Transverse colon (tissue), 4 donors: ENCODE results near the gene VPS13A. TPM values are rescaled to one million over a fixed set of nuclear protein-coding genes. Genes with fewer than 3 reads are reported as not detected.

ENCODE experiments used
- DNase-seq: peaks from one replicate; pipeline ENCODE4 v3.0.0-alpha.2; 2019
- H3K27ac ChIP-seq, 4 donors: fragments of 200-600 bp; sonication (generic); 2 replicates each; pipeline ENCODE4 v1.5.1; 2016 to 2018; ENCODE audit warnings: inconsistent platforms in 4 of 4
- H3K27me3 ChIP-seq: fragments of 200-600 bp; sonication (generic); 2 replicates; pipeline ENCODE4 v1.5.1; 2017; ENCODE audit warnings: inconsistent platforms
- H3K36me3 ChIP-seq, 4 donors: fragments of 200-600 bp; sonication (generic); 2 replicates each; pipeline ENCODE4 v1.5.1; 2017 to 2019; ENCODE audit warnings: inconsistent platforms in 4 of 4
- H3K4me1 ChIP-seq, 4 donors: fragments of 200-600 bp; sonication (generic); 2 replicates each; pipeline ENCODE4 v1.5.1; 2017 to 2020; ENCODE audit warnings: inconsistent platforms in 4 of 4
- H3K4me3 ChIP-seq, 4 donors: fragments of 200-600 bp; sonication (generic); 1 replicate in 1 of 4; 2 replicates in 3 of 4; pipeline versions ENCODE4 v1.5.1 to v1.6.1; 2017 to 2019; ENCODE audit warnings: inconsistent platforms in 4 of 4
- H3K9me3 ChIP-seq, 2 donors: fragments of 200-600 bp; sonication (generic); 2 replicates each; pipeline ENCODE4 v1.5.1; 2017 to 2019; ENCODE audit warnings: inconsistent platforms in 2 of 2
- EP300 ChIP-seq: sonication (generic); formaldehyde crosslinking; IDR thresholded peaks from one replicate; pipeline ENCODE4 v1.6.1; 2017; ENCODE audit warnings: antibody characterized with exemption, low read depth
- POLR2A ChIP-seq: fragments of 450-650 bp; IDR thresholded peaks from one replicate; pipeline ENCODE4 v1.6.1; 2016; ENCODE audit warnings: antibody characterized with exemption, mild to moderate bottlenecking, moderate library complexity
- POLR2AphosphoS5 ChIP-seq, 3 donors: sonication (generic); formaldehyde crosslinking; IDR thresholded peaks; one replicate each; pipeline ENCODE4 v1.6.1; 2016; ENCODE audit warnings: antibody characterized with exemption in 3 of 3
- WGBS, 2 donors: methylation state at CpG; one replicate each; pipeline ENCODE4 v1.1.5; 2018; ENCODE audit warnings: low coverage in 1 of 2; 5-methylcytosine and 5-hydroxymethylcytosine counted together
- in situ Hi-C, 4 donors: fragments of 200-750 bp; cut with MboI; loops; one replicate each; pipeline versions ENCODE4 v1.15.0 to v1.15.1; 2017; ENCODE audit warnings: low sequenced_read_pairs in 3 of 4, low pct_ligation_motif_present in 1 of 4, low pct_unique_long_range_greater_than_20kb in 1 of 4
- intact Hi-C: fragments of 100-400 bp; cut with DNase I; formaldehyde crosslinking; loops from one replicate; pipeline ENCODE4 v1.15.1; 2023; ENCODE audit warnings: low total_unique reads
- total RNA-seq, 4 donors: library from RNA; depleted of rRNA; stranded (reverse); fragments of >200 nt; gene quantifications; one replicate each; pipeline ENCODE4 v1.1.0, GENCODE V29; 2016
- TF ChIP-seq, protein P1 (sequence below), 5 experiments: fragments of 200-600 bp in 3 of 5; fragments of 450-650 bp in 2 of 5; sonication (generic) in 3 of 5; IDR thresholded peaks; 1 replicate in 2 of 5; 2 replicates in 3 of 5; pipeline ENCODE4 v1.5.1; 2016 to 2017; ENCODE audit warnings: antibody characterized with exemption in 5 of 5, inconsistent platforms in 3 of 5, mild to moderate bottlenecking in 2 of 5, moderate library complexity in 1 of 5

The VPS13A gene
- total RNA-seq, 4 donors from 2014 or later, result 88.8 to 148 (median 115) TPM

DNA sequence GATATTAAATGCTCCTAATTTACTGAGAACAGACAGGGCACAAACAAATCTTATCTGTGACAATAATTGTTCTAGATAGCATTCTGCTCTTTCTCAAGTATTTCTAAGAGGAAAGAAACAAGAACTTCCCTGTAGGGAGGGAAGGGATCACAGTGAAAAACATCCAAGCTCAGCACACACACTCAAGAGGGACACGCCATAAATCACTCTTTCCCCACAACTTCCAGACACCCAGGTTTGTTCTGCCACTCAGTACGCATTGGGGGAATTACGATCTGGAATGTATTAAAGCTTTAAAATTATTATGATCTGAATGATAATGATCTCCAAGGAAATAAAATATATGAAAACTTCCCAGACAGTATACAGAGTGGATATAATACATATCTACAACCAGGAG is 249.4 kb downstream of the VPS13A start:
- intact Hi-C loops, result no loop called here
- Histone ChIP-seq H3K4me3 (no peak overlapping the region), H3K4me1 (no peaks in the 10 kb centered on the region), H3K9me3 (no peaks in the 10 kb centered on the region), H3K27me3 (no peaks in the 10 kb centered on the region), H3K36me3 (no peaks in the 10 kb centered on the region), H3K27ac (no peak overlapping the region)
- TF ChIP-seq POLR2A (no peak), POLR2AphosphoS5 (IDR thresholded peaks at IDR 0.05) (no peak), EP300 (no peak)
- TF ChIP-seq, protein P1, sequence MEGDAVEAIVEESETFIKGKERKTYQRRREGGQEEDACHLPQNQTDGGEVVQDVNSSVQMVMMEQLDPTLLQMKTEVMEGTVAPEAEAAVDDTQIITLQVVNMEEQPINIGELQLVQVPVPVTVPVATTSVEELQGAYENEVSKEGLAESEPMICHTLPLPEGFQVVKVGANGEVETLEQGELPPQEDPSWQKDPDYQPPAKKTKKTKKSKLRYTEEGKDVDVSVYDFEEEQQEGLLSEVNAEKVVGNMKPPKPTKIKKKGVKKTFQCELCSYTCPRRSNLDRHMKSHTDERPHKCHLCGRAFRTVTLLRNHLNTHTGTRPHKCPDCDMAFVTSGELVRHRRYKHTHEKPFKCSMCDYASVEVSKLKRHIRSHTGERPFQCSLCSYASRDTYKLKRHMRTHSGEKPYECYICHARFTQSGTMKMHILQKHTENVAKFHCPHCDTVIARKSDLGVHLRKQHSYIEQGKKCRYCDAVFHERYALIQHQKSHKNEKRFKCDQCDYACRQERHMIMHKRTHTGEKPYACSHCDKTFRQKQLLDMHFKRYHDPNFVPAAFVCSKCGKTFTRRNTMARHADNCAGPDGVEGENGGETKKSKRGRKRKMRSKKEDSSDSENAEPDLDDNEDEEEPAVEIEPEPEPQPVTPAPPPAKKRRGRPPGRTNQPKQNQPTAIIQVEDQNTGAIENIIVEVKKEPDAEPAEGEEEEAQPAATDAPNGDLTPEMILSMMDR (IDR thresholded peaks at IDR 0.05), result no peak
- no peak for DNase-seq
- 49 to 83% methylated on average over 3 of the region's 3 CpGs for WGBS, 2 donors
- in situ Hi-C loops, result loop anchor here in 3 of 4 donors (25.0 kb wide), 2 partner anchors 311 to 611 kb away; partner anchors contain the start of gene GNAQ (in 1 of the 3)

GRCh38 chr9:77427256-77427927 is 250.1 kb downstream of the VPS13A start:
- DNase-seq, result no peak
- WGBS, 2 donors, result 70 to 71% methylated on average over 6 to 7 of the region's 7 CpGs
- intact Hi-C loops (no loop called here), in situ Hi-C loops (loop anchor here in 3 of 4 donors (25.0 kb wide), 2 partner anchors 310 to 610 kb away; partner anchors contain the start of gene GNAQ (in 1 of the 3))
- Histone ChIP-seq H3K4me3 (no peak overlapping the region), H3K9me3 (no peaks in the 10 kb centered on the region), H3K4me1 (no peaks in the 10 kb centered on the region), H3K27me3 (no peaks in the 10 kb centered on the region), H3K27ac (no peak overlapping the region), H3K36me3 (no peaks in the 10 kb centered on the region)
- TF ChIP-seq EP300 (no peak), POLR2A (no peak), POLR2AphosphoS5 (IDR thresholded peaks at IDR 0.05) (no peak)
- TF ChIP-seq, protein P1 (IDR thresholded peaks at IDR 0.05), result no peak

- Histone ChIP-seq H3K36me3 (no peaks in the 10 kb centered on the region), H3K4me3 (no peak overlapping the region), H3K27ac (no peak overlapping the region), H3K9me3 (no peaks in the 10 kb centered on the region), H3K27me3 (no peaks in the 10 kb centered on the region), H3K4me1 (peaks cover 0 to 5% (median 0%) of the 10 kb centered on the region in 4 donors)
- intact Hi-C loops (loop anchor here (5.0 kb wide), 2 partner anchors 322 to 607 kb away; no protein-coding TSS in a partner anchor), in situ Hi-C loops (loop anchor here in 3 of 4 donors (10.0 to 25.0 kb wide), 3 partner anchors 307 to 615 kb away; partner anchors contain the start of gene GNAQ (in 1 of the 3))
- TF ChIP-seq POLR2A (no peak), POLR2AphosphoS5 (IDR thresholded peaks at IDR 0.05) (no peak), EP300 (no peak)
- TF ChIP-seq, protein P1 (IDR thresholded peaks at IDR 0.05), result no peak
- DNase-seq, result no peak
- WGBS, 2 donors, result 58 to 71% methylated on average over 2 of the region's 2 CpGs
These were observed 252.6 kb downstream of the VPS13A start for GRCh38 chr9:77429928-77430327.

GRCh38 chr9:77432053-77432452 is 254.7 kb downstream of the VPS13A start:
- in situ Hi-C loops, result loop anchor here in 3 of 4 donors (10.0 to 25.0 kb wide), 3 partner anchors 305 to 613 kb away; partner anchors contain the start of gene GNAQ (in 1 of the 3)
- Histone ChIP-seq H3K36me3 (no peaks in the 10 kb centered on the region), H3K4me1 (peaks cover 0 to 5% (median 0%) of the 10 kb centered on the region in 4 donors), H3K9me3 (no peaks in the 10 kb centered on the region), H3K27me3 (no peaks in the 10 kb centered on the region), H3K4me3 (no peak overlapping the region), H3K27ac (no peak overlapping the region)
- intact Hi-C loops, result loop anchor here (5.0 kb wide), 2 partner anchors 320 to 605 kb away; no protein-coding TSS in a partner anchor
- WGBS, 2 donors, result 83 to 87% methylated on average over 1 to 6 of the region's 6 CpGs
- TF ChIP-seq, protein P1 (IDR thresholded peaks at IDR 0.05), result no peak
- TF ChIP-seq POLR2AphosphoS5 (IDR thresholded peaks at IDR 0.05) (no peak), EP300 (no peak), POLR2A (no peak)
- DNase-seq, result no peak
